ENCODE data around the gene ADORA2A.

The ADORA2A gene

GRCh38 chr22:24436553-24436952, 9.2 kb downstream of the ADORA2A start:
- Histone ChIP-seq H2AFZ (ENCODE audit: insufficient read depth, low read length, poor library complexity) (no peak overlapping the region), H3K4ac (ENCODE audit: low read depth, low read length) (no peak overlapping the region), H4K91ac (ENCODE audit: low read depth, low read length) (no peak overlapping the region), H3K79me1 (ENCODE audit: low read length) (no peaks in the 10 kb centered on the region), H4K12ac (ENCODE audit: low read depth, low read length) (no peak overlapping the region), H3K4me3 (ENCODE audit: low read depth, low read length) (no peak overlapping the region), H3K14ac (ENCODE audit: low read length) (no peak overlapping the region), H3K18ac (ENCODE audit: low read length) (no peak overlapping the region), H2BK5ac (ENCODE audit: low read depth, low read length, poor library complexity) (no peak overlapping the region), H2BK12ac (ENCODE audit: low read length) (no peak overlapping the region), H3K4me1 (ENCODE audit: control insufficient read depth in 1 of 2, insufficient read depth in 2 of 2, low read length in 2 of 2) (no peaks in the 10 kb centered on the region), H4K8ac (ENCODE audit: low read depth, low read length) (no peak overlapping the region), H2AK5ac (ENCODE audit: low read length) (no peak overlapping the region), H3K4me2 (ENCODE audit: low read length) (no peak overlapping the region), H3K79me2 (ENCODE audit: control insufficient read depth, insufficient read depth, low read length, poor library complexity) (no peaks in the 10 kb centered on the region), H2BK120ac (ENCODE audit: insufficient read depth, low read length, poor library complexity) (no peak overlapping the region), H3K9me3 (ENCODE audit: insufficient read depth, low read depth, low read length) (no peaks in the 10 kb centered on the region), H3K36me3 (ENCODE audit: control insufficient read depth in 1 of 2, insufficient read depth in 2 of 2, low read length in 2 of 2) (no peaks in the 10 kb centered on the region), H3K27ac (ENCODE audit: low read depth, low read length) (no peak overlapping the region), H3K9ac (ENCODE audit: low read length) (no peak overlapping the region), H3K23ac (ENCODE audit: low read length) (no peak overlapping the region), H3K27me3 (ENCODE audit: insufficient read depth, low read length) (no peaks in the 10 kb centered on the region)
- WGBS (ENCODE audit: extremely low coverage, insufficient coverage, insufficient read length), result no CpG with 5 or more reads among the region's 3 CpGs
- DNase-seq, result no peak

GRCh38 chr22:24437091-24437490, 9.7 kb downstream of the ADORA2A start:
- H2BK12ac ChIP-seq (ENCODE audit: low read length), result no peak overlapping the region
- H3K23ac ChIP-seq (ENCODE audit: low read length), result no peak overlapping the region
- H3K4me3 ChIP-seq (ENCODE audit: low read depth, low read length), result no peak overlapping the region
- no peaks in the 10 kb centered on the region for H3K36me3 ChIP-seq (ENCODE audit: control insufficient read depth in 1 of 2, insufficient read depth in 2 of 2, low read length in 2 of 2)
- H4K8ac ChIP-seq (ENCODE audit: low read depth, low read length), result no peak overlapping the region
- no peak overlapping the region for H2AK5ac ChIP-seq (ENCODE audit: low read length)
- H3K18ac ChIP-seq (ENCODE audit: low read length), result no peak overlapping the region
- DNase-seq, result no peak
- no peaks in the 10 kb centered on the region for H3K9me3 ChIP-seq (ENCODE audit: insufficient read depth, low read depth, low read length)
- H3K79me2 ChIP-seq (ENCODE audit: control insufficient read depth, insufficient read depth, low read length, poor library complexity), result no peaks in the 10 kb centered on the region
- no peak overlapping the region for H4K12ac ChIP-seq (ENCODE audit: low read depth, low read length)
- no peaks in the 10 kb centered on the region for H3K79me1 ChIP-seq (ENCODE audit: low read length)
- H3K4me2 ChIP-seq (ENCODE audit: low read length), result no peak overlapping the region
- no peak overlapping the region for H2BK120ac ChIP-seq (ENCODE audit: insufficient read depth, low read length, poor library complexity)
- H3K9ac ChIP-seq (ENCODE audit: low read length), result no peak overlapping the region
- no peak overlapping the region for H3K4ac ChIP-seq (ENCODE audit: low read depth, low read length)
- H2BK5ac ChIP-seq (ENCODE audit: low read depth, low read length, poor library complexity), result no peak overlapping the region
- H2AFZ ChIP-seq (ENCODE audit: insufficient read depth, low read length, poor library complexity), result no peak overlapping the region
- H3K4me1 ChIP-seq (ENCODE audit: control insufficient read depth in 1 of 2, insufficient read depth in 2 of 2, low read length in 2 of 2), result no peaks in the 10 kb centered on the region
- H4K91ac ChIP-seq (ENCODE audit: low read depth, low read length), result no peak overlapping the region
- H3K27ac ChIP-seq (ENCODE audit: low read depth, low read length), result no peak overlapping the region
- no peaks in the 10 kb centered on the region for H3K27me3 ChIP-seq (ENCODE audit: insufficient read depth, low read length)
- no CpG with 5 or more reads among the region's 4 CpGs for WGBS (ENCODE audit: extremely low coverage, insufficient coverage, insufficient read length)
- H3K14ac ChIP-seq (ENCODE audit: low read length), result no peak overlapping the region

- Histone ChIP-seq H3K14ac (ENCODE audit: low read length) (no peak overlapping the region), H4K12ac (ENCODE audit: low read depth, low read length) (no peak overlapping the region), H2AK5ac (ENCODE audit: low read length) (no peak overlapping the region), H4K91ac (ENCODE audit: low read depth, low read length) (no peak overlapping the region), H3K27ac (ENCODE audit: low read depth, low read length) (no peak overlapping the region), H3K79me1 (ENCODE audit: low read length) (no peaks in the 10 kb centered on the region), H3K4me3 (ENCODE audit: low read depth, low read length) (no peak overlapping the region), H3K23ac (ENCODE audit: low read length) (no peak overlapping the region), H2BK12ac (ENCODE audit: low read length) (no peak overlapping the region), H2BK5ac (ENCODE audit: low read depth, low read length, poor library complexity) (no peak overlapping the region), H3K9ac (ENCODE audit: low read length) (no peak overlapping the region), H3K18ac (ENCODE audit: low read length) (no peak overlapping the region), H3K4ac (ENCODE audit: low read depth, low read length) (no peak overlapping the region), H2BK120ac (ENCODE audit: insufficient read depth, low read length, poor library complexity) (no peak overlapping the region), H3K9me3 (ENCODE audit: insufficient read depth, low read depth, low read length) (no peaks in the 10 kb centered on the region), H3K79me2 (ENCODE audit: control insufficient read depth, insufficient read depth, low read length, poor library complexity) (no peaks in the 10 kb centered on the region), H3K4me2 (ENCODE audit: low read length) (no peak overlapping the region), H3K36me3 (ENCODE audit: control insufficient read depth in 1 of 2, insufficient read depth in 2 of 2, low read length in 2 of 2) (no peaks in the 10 kb centered on the region), H4K8ac (ENCODE audit: low read depth, low read length) (no peak overlapping the region), H3K4me1 (ENCODE audit: control insufficient read depth in 1 of 2, insufficient read depth in 2 of 2, low read length in 2 of 2) (no peaks in the 10 kb centered on the region), H2AFZ (ENCODE audit: insufficient read depth, low read length, poor library complexity) (no peak overlapping the region), H3K27me3 (ENCODE audit: insufficient read depth, low read length) (no peaks in the 10 kb centered on the region)
- DNase-seq, result peak; percentile 61 to 68
- WGBS (ENCODE audit: extremely low coverage, insufficient coverage, insufficient read length), result no CpG with 5 or more reads among the region's 5 CpGs
Measured at GRCh38 chr22:24437741-24438328, 10.4 kb downstream of the ADORA2A start.

- no peak overlapping the region for H3K14ac ChIP-seq (ENCODE audit: low read length)
- no peak overlapping the region for H2BK120ac ChIP-seq (ENCODE audit: insufficient read depth, low read length, poor library complexity)
- no peak for DNase-seq
- H3K4me1 ChIP-seq (ENCODE audit: control insufficient read depth in 1 of 2, insufficient read depth in 2 of 2, low read length in 2 of 2), result peaks cover 0 to 3% of the 10 kb centered on the region in 2 experiments
- no peak overlapping the region for H4K12ac ChIP-seq (ENCODE audit: low read depth, low read length)
- no peaks in the 10 kb centered on the region for H3K27me3 ChIP-seq (ENCODE audit: insufficient read depth, low read length)
- no CpG with 5 or more reads among the region's 10 CpGs for whole genome bisulfite sequencing (ENCODE audit: extremely low coverage, insufficient coverage, insufficient read length)
- no peak overlapping the region for H3K23ac ChIP-seq (ENCODE audit: low read length)
- H3K9me3 ChIP-seq (ENCODE audit: insufficient read depth, low read depth, low read length), result no peaks in the 10 kb centered on the region
- no peak overlapping the region for H2BK12ac ChIP-seq (ENCODE audit: low read length)
- no peaks in the 10 kb centered on the region for H3K79me2 ChIP-seq (ENCODE audit: control insufficient read depth, insufficient read depth, low read length, poor library complexity)
- no peak overlapping the region for H4K8ac ChIP-seq (ENCODE audit: low read depth, low read length)
- H3K36me3 ChIP-seq (ENCODE audit: control insufficient read depth in 1 of 2, insufficient read depth in 2 of 2, low read length in 2 of 2), result no peaks in the 10 kb centered on the region
- no peak overlapping the region for H2BK5ac ChIP-seq (ENCODE audit: low read depth, low read length, poor library complexity)
- H3K18ac ChIP-seq (ENCODE audit: low read length), result no peak overlapping the region
- no peak overlapping the region for H3K9ac ChIP-seq (ENCODE audit: low read length)
- no peak overlapping the region for H3K4me3 ChIP-seq (ENCODE audit: low read depth, low read length)
- no peaks in the 10 kb centered on the region for H3K79me1 ChIP-seq (ENCODE audit: low read length)
- H3K27ac ChIP-seq (ENCODE audit: low read depth, low read length), result no peak overlapping the region
- H3K4ac ChIP-seq (ENCODE audit: low read depth, low read length), result no peak overlapping the region
- H4K91ac ChIP-seq (ENCODE audit: low read depth, low read length), result no peak overlapping the region
- H2AFZ ChIP-seq (ENCODE audit: insufficient read depth, low read length, poor library complexity), result no peak overlapping the region
- H3K4me2 ChIP-seq (ENCODE audit: low read length), result no peak overlapping the region
- no peak overlapping the region for H2AK5ac ChIP-seq (ENCODE audit: low read length)
Measured at GRCh38 chr22:24440270-24440717, 12.9 kb downstream of the ADORA2A start.

Measured in trophoblast cell (in vitro differentiated cells and primary cell).